Measurements from ENCODE around the gene B4GALNT1.
"Not testable (repeated sequence)": the region's sequence is repeated elsewhere in the genome, so short reads cannot be mapped to it uniquely, and the experiment has no call there.

B4GALNT1 gene

GRCh38 chr12:57590864-57591781 lies 41.9 kb downstream of the B4GALNT1 start, which contains the start of gene PIP4K2C:
PIP4K2C (plus strand) TSS chr12:57591192; CDS start chr12:57591290, 98 bp downstream.
- H3K27ac Mint-ChIP-seq, result peak within 1 kb of the TSS; percentile 59 to 92 (median 82)
- H3K27me3 Mint-ChIP-seq (ENCODE audit: low read depth), result peaks cover 24% of the 10 kb centered on the region
- peaks cover 8% of the 10 kb centered on the region for H3K36me3 Mint-ChIP-seq (ENCODE audit: low read depth)
- peaks cover 17% of the 10 kb centered on the region for H3K4me1 Mint-ChIP-seq
- no peaks in the 10 kb centered on the region for H3K9me3 Mint-ChIP-seq
- peak within 1 kb of the TSS; percentile 91 to 97 (median 95) for H3K4me3 Mint-ChIP-seq
- no peak for TF ChIP-seq CTCF (IDR thresholded peaks at IDR 0.05; ENCODE audit: unreplicated experiment in 3 of 3)

GRCh38 chr12:57590479-57590863 lies 42.5 kb downstream of the B4GALNT1 start:
- peaks cover 24% of the 10 kb centered on the region for H3K27me3 Mint-ChIP-seq (ENCODE audit: low read depth)

GRCh38 chr12:57588951-57589610 lies 43.9 kb downstream of the B4GALNT1 start:
- not testable (repeated sequence) for H3K36me3 Mint-ChIP-seq (ENCODE audit: low read depth); H3K9me3 Mint-ChIP-seq; H3K27ac Mint-ChIP-seq
- H3K4me3 Mint-ChIP-seq, result peak overlapping the region in 2 of 3 experiments; percentile 18 to 37
- H3K27me3 Mint-ChIP-seq (ENCODE audit: low read depth), result peaks cover 24% of the 10 kb centered on the region
- H3K4me1 Mint-ChIP-seq, result peaks cover 17% of the 10 kb centered on the region

More at GRCh38 chr12:57590479-57590863, 42.5 kb downstream of the B4GALNT1 start:
- Mint-ChIP-seq H3K4me1 (peaks cover 17% of the 10 kb centered on the region), H3K36me3 (ENCODE audit: low read depth) (peaks cover 3% of the 10 kb centered on the region), H3K4me3 (peak overlapping the region; percentile 91 to 97 (median 95)), H3K9me3 (no peaks in the 10 kb centered on the region), H3K27ac (peak overlapping the region; percentile 16 to 50 (median 17))
- no peak for TF ChIP-seq CTCF (IDR thresholded peaks at IDR 0.05; ENCODE audit: unreplicated experiment in 3 of 3)

- no peak overlapping the region for H3K27ac Mint-ChIP-seq
- no peaks in the 10 kb centered on the region for H3K9me3 Mint-ChIP-seq
- H3K4me3 Mint-ChIP-seq, result no peak overlapping the region
- no peak for TF ChIP-seq CTCF (IDR thresholded peaks at IDR 0.05; ENCODE audit: unreplicated experiment in 3 of 3)
- H3K27me3 Mint-ChIP-seq (ENCODE audit: low read depth), result peaks cover 18% of the 10 kb centered on the region
- no peaks in the 10 kb centered on the region for H3K36me3 Mint-ChIP-seq (ENCODE audit: low read depth)
- peaks cover 11% of the 10 kb centered on the region for H3K4me1 Mint-ChIP-seq
Measured at GRCh38 chr12:57586832-57587429, 46.1 kb downstream of the B4GALNT1 start.

GRCh38 chr12:57586128-57586527 lies 46.9 kb downstream of the B4GALNT1 start:
- Mint-ChIP-seq H3K4me3 (no peak overlapping the region), H3K27ac (no peak overlapping the region), H3K9me3 (no peaks in the 10 kb centered on the region), H3K4me1 (peaks cover 5% of the 10 kb centered on the region), H3K27me3 (ENCODE audit: low read depth) (peaks cover 13% of the 10 kb centered on the region), H3K36me3 (ENCODE audit: low read depth) (no peaks in the 10 kb centered on the region)
- no peak for TF ChIP-seq CTCF (IDR thresholded peaks at IDR 0.05; ENCODE audit: unreplicated experiment in 3 of 3)

GRCh38 chr12:57585156-57585555 lies 47.8 kb downstream of the B4GALNT1 start:
- no peaks in the 10 kb centered on the region for H3K9me3 Mint-ChIP-seq
- no peak for TF ChIP-seq CTCF (IDR thresholded peaks at IDR 0.05; ENCODE audit: unreplicated experiment in 3 of 3)
- H3K4me3 Mint-ChIP-seq, result no peak overlapping the region
- no peaks in the 10 kb centered on the region for H3K4me1 Mint-ChIP-seq
- no peak overlapping the region for H3K27ac Mint-ChIP-seq
- peaks cover 12% of the 10 kb centered on the region for H3K27me3 Mint-ChIP-seq (ENCODE audit: low read depth)
- H3K36me3 Mint-ChIP-seq (ENCODE audit: low read depth), result no peaks in the 10 kb centered on the region
